ENCODE measurements around the gene LYSMD1.

The LYSMD1 gene

GRCh38 chr1:151159373-151159772 lies 6.3 kb downstream of the LYSMD1 start (continued):
- TF ChIP-seq ZBTB44 (tag by site-specific recombination; IDR thresholded peaks at IDR 0.05), result no peak
- no peak for TF ChIP-seq ZNF501 (tag by site-specific recombination; IDR thresholded peaks at IDR 0.05)
- no peak for TF ChIP-seq ZXDB (tag by site-specific recombination; IDR thresholded peaks at IDR 0.05)
- TF ChIP-seq SP7 (tag by site-specific recombination; IDR thresholded peaks at IDR 0.05), result no peak
- TF ChIP-seq TCF7L2 (IDR thresholded peaks at IDR 0.05; ENCODE audit: borderline replicate concordance, low read depth, low read length), result no peak
- no peak for TF ChIP-seq GLI4 (tag by site-specific recombination; IDR thresholded peaks at IDR 0.05)
- TF ChIP-seq ZBTB49 (tag by site-specific recombination; IDR thresholded peaks at IDR 0.05; ENCODE audit: low read depth), result no peak
- TF ChIP-seq ZNF521 (tag by site-specific recombination; IDR thresholded peaks at IDR 0.05), result no peak
- TF ChIP-seq ZNF776 (tag by site-specific recombination; IDR thresholded peaks at IDR 0.05; ENCODE audit: borderline replicate concordance), result no peak

- TF ChIP-seq ZBTB1 (tag by site-specific recombination; IDR thresholded peaks at IDR 0.05) (no peak), INSM2 (tag by site-specific recombination; IDR thresholded peaks at IDR 0.05) (no peak), ZNF600 (tag by site-specific recombination; IDR thresholded peaks at IDR 0.05) (0 out of 2 replicates have a peak, but pooled peaks have one; percentile 23)
- POLR2A ChIA-PET, result interaction anchor here (1.2 kb wide), 1 partner anchor 59 kb away, joined by 3 read pairs; no protein-coding TSS in a partner anchor
- H3K4me3 ChIP-seq (ENCODE audit: low read depth, low read length), result no peak overlapping the region
- CTCF ChIA-PET, result interaction anchor here (0.6 to 6.4 kb wide), 3 partner anchors 60 to 705 kb away, joined by 3 to 124 read pairs (median 6); partner anchors contain the start of gene MLLT11
- no peak overlapping the region for H3K27ac ChIP-seq (ENCODE audit: extremely low read depth, low read depth, low read length)
- H3K36me3 ChIP-seq (ENCODE audit: control insufficient read depth in 2 of 2, insufficient read depth in 1 of 2, low read length in 2 of 2), result peaks cover 12 to 61% of the 10 kb centered on the region in 2 experiments
- H3K4me1 ChIP-seq (ENCODE audit: control insufficient read depth, insufficient read depth, low read length), result no peaks in the 10 kb centered on the region
- no peaks in the 10 kb centered on the region for H3K9me3 ChIP-seq (ENCODE audit: control insufficient read depth, insufficient read depth, low read depth, low read length)
Observed at GRCh38 chr1:151158751-151159251, 6.9 kb downstream of the LYSMD1 start.

- Histone ChIP-seq H3K27ac (ENCODE audit: extremely low read depth, low read depth, low read length) (no peak overlapping the region), H3K36me3 (ENCODE audit: control insufficient read depth in 2 of 2, insufficient read depth in 1 of 2, low read length in 2 of 2) (peaks cover 12 to 61% of the 10 kb centered on the region in 2 experiments), H3K4me1 (ENCODE audit: control insufficient read depth, insufficient read depth, low read length) (no peaks in the 10 kb centered on the region), H3K9me3 (ENCODE audit: control insufficient read depth, insufficient read depth, low read depth, low read length) (no peaks in the 10 kb centered on the region), H3K4me3 (ENCODE audit: low read depth, low read length) (no peak overlapping the region)
- ChIA-PET CTCF (interaction anchor here (0.6 to 6.4 kb wide), 3 partner anchors 59 to 134 kb away, joined by 3 to 124 read pairs (median 10); partner anchors contain the start of gene C1orf56), POLR2A (interaction anchor here (1.2 kb wide), 1 partner anchor 59 kb away, joined by 3 read pairs; no protein-coding TSS in a partner anchor)
- TF ChIP-seq ZNF596 (tag by site-specific recombination; IDR thresholded peaks at IDR 0.05) (no peak), ZNF670 (tag by site-specific recombination; IDR thresholded peaks at IDR 0.05; ENCODE audit: low read depth) (no peak), GLI2 (tag by site-specific recombination; IDR thresholded peaks at IDR 0.05; ENCODE audit: borderline replicate concordance, low read depth) (no peak)
Observed at GRCh38 chr1:151158326-151158725, 7.4 kb downstream of the LYSMD1 start.
